Sigmoid colon (tissue), 3 donors: Measurements from ENCODE around the gene ACLY.

Experiments used
- POLR2A ChIP-seq, 2 donors: fragments of 450-650 bp; IDR thresholded peaks; one replicate each; pipeline ENCODE4 v1.6.1; 2016; ENCODE audit warnings: antibody characterized with exemption in 2 of 2, mild to moderate bottlenecking in 2 of 2, moderate library complexity in 2 of 2
- TF ChIP-seq, protein P1 (sequence below), 4 experiments: fragments of 450-650 bp in 3 of 4; fragments of 200-600 bp in 1 of 4; IDR thresholded peaks; one replicate each; pipeline ENCODE4 v1.5.1; 2016 to 2019; ENCODE audit warnings: antibody characterized with exemption in 4 of 4, mild to moderate bottlenecking in 3 of 4, moderate library complexity in 2 of 4

DNA sequence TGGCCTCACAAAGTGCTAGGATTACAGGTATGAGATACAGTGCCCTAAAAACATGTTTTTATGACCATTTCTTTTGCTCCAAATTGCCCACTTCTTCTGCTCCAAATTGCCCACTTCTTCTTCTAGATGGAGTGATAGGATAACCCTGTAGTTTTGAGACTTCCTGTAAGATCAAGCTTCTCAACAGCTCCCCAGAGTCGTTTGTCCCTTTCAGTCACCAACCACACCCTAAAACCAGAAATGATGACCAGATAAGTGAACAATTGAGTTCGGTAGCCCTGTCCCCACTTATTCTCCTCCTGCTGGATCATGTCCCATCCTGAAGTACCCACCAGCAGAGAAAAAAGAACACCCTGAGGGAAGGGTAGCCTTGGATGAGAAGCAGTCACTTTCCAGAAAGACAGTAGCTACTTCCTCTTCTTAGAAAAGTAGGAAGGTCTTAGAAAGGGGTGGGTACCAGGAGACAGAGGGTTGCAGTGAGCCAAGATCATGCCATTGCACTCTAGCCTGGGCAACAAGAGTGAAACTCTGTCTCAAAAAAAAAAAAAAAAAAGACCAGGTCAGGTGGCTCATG, 14.2 kb upstream of the ACLY start:
- TF ChIP-seq, protein P1, sequence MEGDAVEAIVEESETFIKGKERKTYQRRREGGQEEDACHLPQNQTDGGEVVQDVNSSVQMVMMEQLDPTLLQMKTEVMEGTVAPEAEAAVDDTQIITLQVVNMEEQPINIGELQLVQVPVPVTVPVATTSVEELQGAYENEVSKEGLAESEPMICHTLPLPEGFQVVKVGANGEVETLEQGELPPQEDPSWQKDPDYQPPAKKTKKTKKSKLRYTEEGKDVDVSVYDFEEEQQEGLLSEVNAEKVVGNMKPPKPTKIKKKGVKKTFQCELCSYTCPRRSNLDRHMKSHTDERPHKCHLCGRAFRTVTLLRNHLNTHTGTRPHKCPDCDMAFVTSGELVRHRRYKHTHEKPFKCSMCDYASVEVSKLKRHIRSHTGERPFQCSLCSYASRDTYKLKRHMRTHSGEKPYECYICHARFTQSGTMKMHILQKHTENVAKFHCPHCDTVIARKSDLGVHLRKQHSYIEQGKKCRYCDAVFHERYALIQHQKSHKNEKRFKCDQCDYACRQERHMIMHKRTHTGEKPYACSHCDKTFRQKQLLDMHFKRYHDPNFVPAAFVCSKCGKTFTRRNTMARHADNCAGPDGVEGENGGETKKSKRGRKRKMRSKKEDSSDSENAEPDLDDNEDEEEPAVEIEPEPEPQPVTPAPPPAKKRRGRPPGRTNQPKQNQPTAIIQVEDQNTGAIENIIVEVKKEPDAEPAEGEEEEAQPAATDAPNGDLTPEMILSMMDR (IDR thresholded peaks at IDR 0.05): no peak
- no peak for TF ChIP-seq POLR2A (IDR thresholded peaks at IDR 0.05)
